GM19351 (cell line): ENCODE results near the gene XRCC3.

Source experiments
- ATAC-seq: cut with Tn5 transposase; IDR thresholded peaks from one replicate; pipeline ENCODE4 v1.9.1; 2021; ENCODE audit warnings: mild to moderate bottlenecking, moderate library complexity; ENCODE audit not compliant: unreplicated experiment

Gene XRCC3

DNA sequence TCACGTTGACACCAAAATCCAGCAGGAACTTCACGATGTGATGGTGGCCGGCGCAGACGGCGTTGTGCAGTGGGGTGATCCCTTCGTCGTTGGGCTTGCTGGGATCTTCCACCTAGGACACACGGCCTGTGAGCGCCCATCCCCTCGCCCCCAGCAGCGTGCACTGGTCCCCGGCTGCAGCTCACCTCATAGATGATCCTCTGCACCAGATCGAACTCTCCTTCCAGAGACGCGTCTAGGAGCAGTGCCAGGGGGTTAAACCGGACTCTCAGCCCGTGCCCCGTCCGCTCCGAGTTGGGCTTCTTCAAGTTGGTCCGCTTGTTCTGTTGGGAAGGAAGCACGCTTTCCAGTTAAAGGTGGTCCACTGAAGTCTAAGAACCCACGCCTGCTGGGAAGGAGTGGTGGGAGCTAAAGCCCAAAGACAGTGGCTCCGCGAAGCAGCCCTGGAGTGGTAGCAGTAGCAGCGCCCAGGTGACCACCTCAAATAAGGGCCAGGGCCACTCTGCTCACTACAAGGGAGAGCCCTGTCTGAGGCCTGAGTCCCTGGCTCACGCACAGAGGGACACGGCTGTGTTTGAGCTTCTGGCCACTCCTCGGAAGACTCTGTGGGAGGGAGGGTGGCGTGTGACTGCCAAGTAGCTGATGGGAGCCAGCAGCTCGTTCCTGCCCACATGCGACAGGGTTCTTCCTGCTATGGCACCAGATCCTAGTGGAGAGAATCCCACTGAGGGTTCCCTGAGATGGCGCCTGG, 23.6 kb upstream of the XRCC3 start:
- no peak for ATAC-seq

DNA sequence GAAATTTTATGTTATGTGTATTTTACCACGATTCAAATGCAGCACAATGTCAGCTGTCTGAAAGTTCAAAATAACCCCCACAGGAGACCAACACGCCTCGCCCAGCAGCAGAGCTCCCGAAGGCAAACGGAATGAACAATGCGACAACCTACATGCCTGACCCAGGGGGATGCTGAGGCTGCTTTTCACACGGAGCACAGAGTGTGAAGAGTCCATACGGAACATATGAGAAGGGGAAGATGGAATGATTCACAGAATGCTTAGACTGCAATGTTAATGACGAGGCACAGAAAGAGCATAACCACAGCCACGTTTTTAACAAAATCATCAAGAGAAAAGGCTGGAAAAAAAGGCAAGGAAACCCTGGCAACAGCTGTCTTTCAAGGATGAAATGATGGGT, 22.9 kb upstream of the XRCC3 start:
- no peak for ATAC-seq

DNA sequence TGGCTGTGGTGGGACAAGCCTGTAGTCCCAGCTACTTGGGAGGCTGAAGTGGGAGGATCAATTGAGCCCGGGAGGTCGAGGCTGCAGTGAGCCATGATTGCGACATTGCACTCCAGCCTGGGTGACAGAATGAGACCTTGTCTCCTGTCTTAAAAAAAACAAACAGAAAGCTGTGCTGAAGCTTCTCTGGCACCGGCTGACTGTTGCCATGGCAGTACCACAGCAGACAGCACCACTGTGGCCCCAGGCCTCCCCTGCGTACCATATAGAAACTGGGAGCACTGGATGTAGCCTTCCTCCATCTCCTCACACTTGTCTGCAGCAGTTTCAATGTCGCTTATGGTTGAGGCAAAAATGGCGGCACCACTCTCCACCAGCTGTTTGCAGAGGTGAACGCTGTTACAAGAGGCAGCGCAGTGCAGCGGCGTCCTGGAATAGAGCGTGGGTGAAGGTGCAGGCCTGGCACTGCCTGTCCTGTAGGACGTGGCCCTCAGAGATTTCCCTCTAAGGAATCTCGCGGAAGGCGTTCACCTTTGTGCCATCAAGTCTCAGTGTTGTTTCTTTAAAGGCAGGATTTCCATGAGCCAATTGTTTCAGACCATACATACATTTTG, 22.3 kb upstream of the XRCC3 start:
- ATAC-seq = no peak

DNA sequence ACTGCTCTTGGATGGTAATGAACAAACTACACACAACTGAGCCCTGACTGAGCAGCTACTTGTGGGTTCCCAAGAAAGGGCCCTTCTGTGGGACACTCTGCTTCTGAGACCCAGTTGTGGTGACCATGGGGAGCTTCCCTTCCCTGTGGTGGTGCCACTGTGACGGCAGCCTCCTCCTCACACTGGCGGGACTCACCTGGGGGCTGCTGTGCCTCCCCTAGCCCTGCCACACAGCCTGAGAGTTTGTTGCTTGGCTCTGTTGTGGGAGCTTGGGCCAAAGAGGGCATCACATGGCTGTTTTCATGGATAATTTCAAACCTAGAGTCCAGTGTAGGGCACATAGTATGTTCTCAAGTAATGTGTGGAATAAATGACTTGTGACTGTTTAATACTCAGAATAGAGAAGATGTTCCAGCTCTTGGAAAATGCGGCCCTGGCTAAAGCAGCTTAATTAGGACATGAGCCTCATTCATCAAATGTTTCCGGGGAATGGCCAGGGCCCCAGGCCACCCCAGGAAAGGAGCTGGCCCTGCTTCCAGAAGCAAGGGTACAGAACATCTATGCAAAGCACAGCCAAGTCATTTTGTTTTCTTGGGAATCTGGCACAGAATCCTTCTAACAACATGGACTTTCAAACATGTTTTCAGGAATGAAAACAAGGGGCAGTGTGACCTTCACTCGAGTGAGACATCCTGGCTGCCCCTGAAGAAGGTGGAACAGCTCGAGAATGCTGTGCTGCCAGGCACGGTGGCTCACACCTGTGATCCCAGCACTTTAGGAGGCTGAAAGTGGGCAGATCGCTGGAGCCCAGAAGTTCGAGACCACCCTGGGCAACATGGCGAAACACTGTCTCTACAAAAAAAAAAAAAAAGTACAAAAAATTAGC, 21.5 kb upstream of the XRCC3 start:
- ATAC-seq = no peak

DNA sequence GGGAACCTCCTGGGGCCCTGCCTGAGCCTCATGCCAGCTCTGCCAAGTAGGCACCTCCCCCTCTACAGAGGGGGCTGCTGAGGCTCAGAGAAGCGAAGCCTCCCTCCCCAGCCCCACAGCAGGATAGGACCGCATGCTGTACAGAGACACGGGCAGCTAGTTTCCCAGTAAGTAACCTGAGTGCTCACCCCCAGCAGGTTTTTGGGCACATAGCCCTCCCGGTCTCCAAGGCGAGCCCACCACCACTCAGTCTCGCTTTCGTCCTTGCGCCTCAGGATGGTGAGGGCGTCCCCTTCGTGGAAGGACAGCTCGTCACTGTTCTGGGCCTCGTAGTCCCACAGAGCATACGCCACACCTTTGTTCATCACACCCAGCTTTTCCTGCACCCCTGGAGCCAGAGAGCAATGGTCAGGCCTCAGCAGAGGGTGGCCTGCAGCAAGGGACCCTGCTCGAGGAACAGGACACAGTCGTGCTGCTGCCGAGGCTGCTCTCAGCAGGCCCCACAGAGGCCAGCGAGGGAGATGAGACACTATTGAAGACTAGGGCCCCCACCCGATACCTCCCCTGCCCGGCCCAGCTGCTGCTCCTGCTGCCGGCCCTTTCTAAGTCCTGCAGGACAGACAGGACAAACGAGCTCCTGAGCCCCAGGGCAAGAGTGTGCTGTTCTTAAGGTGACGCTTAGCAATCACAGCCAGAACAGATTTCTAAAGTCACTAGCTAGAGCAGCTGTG, 20.7 kb upstream of the XRCC3 start:
- no peak for ATAC-seq

DNA sequence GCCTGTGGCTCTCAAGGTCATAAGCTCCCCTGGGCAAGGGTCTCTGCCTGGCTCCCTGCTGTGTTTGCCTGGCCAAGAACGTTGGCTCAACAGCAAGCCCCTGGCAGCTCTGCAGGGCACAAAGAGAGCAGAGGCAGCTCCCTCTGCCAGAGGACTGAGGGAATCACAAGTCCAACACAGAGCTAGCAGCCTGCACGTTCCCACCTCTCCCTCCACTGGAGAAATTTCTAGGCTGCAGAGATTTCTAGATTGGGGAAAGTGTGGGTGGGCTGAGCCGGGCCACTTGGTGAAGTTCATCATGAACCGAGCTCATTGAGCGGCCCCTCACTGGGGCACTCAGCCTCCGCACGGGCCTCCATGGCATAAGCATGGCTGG, 20.2 kb upstream of the XRCC3 start:
- ATAC-seq = no peak

DNA sequence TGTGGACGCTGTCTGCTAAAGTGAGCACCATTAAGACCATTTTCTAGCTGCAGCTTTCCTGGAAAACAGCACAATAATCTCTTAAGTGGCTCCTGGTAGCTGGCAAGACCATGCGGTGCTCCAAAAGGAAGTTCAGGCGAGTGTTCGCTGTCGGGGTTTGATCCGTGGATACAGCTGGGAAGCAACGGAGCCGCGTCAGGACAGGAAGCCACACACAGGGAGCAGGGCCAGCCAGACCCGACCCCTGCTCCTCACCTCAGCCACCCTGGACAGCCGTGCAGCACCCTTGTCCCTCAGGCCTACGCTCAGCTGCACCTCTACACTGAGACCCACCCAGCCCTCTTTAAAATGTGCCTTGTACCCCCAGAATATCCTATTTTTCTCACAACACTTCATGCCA, 19.8 kb upstream of the XRCC3 start:
- no peak for ATAC-seq

DNA sequence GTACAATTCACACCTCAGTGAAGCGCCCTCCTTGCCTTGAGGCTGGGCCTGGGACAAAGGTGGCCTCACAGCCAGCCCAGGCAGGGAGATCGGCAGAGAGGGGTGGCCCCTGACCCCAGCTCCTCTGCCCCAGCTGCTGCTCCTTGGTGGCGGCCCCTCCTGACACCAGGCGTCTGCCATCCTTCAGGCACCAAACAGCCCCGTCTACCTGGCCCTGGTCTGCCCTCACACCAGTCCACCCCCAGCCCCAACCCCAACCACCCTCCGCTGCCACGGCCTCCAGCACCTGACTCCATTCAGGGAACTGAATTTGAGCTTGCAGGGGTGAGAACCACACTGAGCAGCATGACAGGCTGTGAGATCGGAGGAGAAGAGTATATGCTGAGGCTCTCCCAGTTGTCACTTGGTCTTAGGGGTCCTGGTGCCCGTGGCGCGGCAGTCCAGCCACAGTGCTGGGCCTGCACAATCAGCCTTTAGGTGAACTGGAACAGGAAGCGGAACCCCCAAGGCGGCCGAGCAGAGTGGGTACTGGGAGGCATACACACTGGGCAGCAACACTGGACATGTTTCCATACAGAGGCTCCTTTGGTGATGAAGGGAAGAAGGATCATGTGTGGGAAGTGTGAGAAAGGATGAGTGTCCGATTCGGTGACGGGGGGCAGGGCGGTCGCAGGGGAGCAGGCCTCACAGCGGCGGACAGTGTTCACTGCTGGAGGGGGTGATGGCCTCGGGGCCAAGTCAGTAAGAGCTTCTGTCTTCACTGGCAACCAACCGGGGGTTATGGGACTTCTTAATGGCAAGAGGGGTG, 19.0 kb upstream of the XRCC3 start:
- ATAC-seq = no peak

DNA sequence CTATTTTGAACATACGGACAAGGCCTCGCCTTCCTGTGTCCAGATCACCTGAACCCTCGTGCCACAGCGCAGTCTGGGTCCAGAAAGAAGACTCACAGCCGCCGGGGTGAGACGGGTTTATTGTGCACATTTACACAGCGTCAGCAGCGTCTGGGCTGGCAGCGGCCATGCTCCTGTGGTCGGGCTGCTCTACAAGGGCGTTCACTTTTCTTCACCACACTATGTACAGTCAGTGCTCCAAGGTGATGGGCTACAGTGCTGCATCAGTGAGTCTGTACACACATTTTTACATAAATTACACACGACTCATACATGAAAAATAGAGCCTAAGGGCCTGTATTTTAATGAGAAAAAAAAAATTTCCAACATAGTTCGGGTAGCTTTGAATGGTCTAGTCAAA, 18.4 kb upstream of the XRCC3 start:
- no peak for ATAC-seq

DNA sequence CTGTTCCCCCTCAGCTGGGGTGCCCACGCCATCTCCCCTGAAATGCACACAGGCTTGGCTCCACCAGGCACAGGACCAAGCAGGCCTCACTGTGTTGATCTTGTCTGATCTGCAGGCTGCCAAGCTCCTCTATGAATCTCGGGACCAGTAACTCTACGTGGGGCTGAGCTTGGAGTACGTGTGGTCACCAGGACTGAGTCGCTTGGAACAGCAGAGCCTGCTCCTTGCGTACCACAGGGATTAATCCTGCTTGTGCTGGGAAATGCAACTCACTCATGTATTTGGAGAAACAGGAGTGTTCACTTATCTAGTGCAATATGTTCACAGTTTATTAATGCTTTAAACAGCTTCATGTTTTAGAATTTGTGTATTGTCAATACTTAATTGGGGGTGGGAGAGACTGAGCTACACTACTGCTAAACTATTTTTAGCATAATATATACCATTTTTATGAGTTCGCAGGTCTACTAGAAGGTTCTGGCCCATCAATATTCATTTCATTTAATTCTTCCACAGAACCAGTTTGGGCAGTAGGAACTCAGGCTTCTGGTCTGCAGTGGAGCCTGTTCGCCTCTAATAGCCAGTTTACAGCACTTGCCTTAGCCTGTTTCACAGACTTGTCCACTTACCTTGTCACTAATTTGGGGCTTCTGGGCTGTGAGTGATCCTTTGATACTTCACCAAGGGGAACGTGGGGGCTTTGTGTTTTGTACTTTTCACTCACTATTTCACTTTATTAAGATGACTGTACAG, 17.8 kb upstream of the XRCC3 start:
- no peak for ATAC-seq

DNA sequence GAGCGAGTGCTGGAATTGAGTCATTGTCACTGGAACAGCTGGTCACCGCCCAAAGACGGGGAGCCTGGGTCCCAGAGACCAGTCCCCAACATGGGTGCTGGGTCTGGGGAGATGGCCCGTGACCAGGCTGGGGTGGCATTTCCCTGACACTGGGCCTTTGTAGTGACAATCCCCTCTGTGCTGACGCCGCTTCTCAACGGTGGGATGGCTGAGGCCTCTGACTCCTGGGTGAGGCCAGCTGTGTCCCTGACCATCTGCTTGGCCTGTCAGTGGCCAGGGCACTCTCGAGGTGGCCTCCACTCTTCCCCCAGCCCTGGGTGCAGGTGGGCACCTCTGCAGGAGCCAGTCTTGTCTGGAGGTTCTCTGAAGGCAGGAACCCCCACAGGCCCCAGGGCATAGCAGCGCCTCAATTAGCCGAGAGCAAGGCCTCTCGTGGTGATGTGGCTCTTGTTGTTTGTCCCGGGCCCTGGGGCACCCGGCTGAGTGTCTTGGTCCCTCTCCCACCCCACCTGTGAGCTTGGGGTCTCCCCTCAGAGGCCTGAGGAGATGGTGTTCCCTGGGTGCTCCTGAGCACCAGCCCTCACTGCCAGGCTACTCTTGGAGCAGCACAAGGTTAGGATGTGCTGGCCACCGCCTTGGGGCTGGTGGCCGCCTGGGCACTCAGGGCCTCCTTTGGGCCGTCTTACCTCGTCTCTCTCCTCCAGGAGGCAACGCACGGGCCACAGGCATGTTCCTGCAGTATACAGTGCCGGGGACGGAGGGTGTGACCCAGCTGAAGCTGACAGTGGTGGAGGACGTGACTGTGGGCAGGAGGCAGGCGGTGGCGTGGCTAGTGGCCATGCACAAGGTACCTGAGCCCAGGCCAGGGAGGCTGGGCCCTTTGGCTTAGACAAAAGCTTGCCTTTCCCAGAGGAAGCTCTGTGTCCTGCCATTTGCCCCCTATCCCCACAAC, 16.9 kb upstream of the XRCC3 start:
- no peak for ATAC-seq

DNA sequence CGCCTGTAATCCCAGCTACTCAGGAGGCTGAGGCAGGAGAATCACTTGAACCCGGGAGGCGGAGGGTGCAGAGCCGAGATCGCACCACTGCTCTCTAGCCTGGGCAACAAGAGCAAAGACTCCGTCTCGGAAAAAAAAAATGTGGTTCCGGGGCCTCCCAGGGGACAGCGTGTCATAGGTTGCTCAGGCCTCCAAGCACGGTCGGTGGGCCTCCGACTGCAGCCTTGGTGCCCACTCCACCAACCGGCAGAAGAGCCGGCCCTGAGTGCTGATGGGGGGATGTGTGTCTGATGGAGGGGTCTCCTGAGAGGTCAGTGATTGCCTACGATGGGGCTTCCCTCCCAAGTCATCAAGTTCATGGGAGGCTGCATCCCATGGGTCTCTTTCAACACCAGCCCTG, 16.2 kb upstream of the XRCC3 start:
- ATAC-seq = no peak

DNA sequence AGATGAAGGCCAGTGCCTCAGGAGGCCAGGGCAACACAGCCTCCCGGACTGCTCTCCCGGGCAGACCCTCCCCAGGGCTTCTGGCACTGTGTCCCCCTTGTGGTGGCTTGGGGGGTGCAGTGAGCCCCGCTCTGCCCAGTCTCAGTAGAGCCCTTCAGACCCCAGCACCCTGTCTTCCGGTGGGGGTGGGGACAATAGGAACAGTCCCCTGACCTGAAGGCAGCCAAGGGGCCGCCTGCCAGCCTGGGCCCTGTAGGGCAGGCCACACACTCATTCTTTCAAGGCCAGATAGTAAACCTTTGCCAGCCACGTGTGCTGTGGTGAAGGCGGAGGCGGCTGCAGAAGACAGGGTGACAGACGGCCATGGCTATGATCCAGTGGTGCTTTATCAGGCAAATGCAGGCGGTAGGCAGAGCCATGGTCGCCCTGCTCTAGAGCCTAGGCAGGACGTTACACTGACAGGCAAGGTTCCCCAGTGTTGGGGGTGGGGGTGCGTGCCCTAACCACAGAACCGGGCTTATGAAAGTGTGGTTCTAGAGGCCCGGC, 15.3 kb upstream of the XRCC3 start:
- ATAC-seq = no peak

DNA sequence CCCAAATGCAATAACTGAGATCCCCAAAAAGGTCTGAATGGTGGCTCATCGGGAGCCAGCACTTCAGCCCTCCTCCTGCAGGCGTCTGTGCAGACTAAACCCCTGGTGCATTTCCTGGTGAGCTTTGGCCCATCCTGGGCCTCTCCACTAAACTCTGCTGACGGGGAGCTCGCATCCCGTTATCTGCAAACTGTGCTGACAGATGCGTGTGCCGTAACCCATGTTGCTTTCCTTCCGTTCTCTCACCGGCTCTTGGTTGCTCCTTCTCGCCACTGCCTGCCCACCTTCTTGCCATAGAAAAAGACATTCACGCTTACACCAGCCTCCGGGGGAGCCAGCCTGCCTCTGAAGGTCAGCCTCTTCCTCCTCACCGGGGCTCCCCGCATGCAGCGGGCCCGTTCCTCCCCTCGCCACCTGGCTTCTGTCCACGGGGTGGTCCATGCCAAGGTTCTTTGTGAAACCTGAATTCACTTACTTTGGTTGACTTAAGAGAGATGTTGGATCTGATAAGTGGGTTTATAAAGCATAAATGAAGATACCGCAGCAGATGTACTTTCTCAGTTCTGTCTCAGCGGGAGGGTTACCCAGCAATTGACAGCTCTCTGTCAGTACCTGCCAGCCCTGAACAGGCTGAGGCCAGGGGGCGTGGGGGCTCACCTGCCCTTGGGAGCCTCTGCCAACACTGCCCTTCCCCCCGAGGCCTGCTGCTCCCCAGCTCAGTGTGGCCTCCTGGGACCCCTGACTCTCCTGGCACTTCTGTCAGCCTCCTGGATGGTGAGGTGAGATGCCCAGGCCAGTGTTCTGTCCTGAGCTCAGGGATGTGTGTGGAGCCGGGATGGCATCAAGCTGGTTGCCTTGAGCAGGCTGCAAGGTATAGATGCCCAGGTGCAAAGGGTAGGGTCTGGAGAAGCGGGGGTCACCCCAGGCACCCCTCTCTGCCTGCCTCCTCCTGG, 14.5 kb upstream of the XRCC3 start:
- no peak for ATAC-seq

DNA sequence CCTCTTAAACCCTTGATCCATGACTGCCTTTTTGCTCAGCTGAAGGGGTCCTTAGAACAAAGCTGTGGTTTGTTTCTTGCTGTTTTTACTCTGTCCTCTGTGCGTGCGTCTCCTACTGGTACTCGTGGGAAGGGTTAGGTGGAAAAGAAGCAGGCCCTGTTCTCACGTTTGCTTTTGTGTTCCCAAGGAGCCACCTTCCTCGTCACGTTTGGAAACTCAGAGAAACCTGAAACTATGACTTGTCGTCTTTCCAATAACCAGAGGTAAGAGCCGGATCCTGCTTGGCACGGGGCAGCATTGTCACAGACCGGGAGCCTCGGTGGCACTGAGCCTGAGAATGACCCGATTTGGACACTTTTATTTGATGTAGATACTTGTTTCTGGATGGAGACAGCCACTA, 13.5 kb upstream of the XRCC3 start:
- no peak for ATAC-seq

DNA sequence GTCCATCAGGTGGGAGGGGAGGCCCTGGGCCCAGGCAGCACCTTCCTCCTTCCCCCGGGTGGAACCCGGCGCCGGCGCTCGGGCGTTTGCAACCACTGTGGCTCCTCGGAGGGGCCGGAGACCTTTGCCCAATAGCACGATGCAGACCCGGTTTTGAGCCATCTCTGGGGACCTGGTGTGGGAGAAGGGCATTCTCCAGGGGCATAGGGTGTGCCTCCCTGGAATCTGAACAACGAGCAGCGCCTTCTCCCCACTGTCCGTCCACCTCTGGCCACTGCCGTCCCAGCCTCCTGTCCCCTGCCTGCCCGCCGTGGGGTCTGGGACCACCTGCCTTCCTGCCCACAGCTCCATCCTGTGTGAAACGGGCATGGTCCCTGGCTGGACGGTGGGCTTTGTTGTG, 12.9 kb upstream of the XRCC3 start:
- no peak for ATAC-seq

DNA sequence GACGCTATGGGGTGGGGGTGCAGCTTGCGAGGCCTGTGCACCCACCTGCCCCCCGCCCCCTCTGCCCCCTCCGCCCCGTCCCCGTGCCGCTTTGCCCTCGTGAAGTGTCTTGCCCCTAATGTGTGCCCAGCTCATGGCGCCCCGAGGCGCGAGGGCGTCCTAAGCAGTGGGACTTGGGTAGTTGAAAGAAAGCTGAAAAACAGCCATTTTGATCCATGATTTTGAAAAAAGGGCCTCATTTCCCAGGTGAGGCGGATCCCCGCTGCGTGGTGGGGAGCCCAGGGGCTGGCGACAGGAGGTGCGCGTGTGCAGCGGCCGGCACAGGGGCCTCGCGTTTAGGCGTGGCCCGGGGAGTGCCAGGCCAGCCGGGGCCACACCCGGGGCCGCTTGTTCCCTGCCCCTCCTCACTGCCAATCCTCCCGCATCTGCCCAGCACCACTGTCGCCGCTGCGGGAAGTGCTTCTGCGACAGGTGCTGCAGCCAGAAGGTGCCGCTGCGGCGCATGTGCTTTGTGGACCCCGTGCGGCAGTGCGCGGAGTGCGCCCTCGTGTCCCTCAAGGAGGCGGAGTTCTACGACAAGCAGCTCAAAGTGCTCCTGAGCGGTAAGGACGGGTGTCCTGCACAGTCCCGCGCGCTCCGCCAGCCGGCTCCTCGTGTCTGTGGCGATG, 12.2 kb upstream of the XRCC3 start:
- ATAC-seq = no peak
